GM13977 (cell line): ENCODE measurements around the gene AUTS2.

ENCODE experiments used
- DNase-seq: peaks from one replicate; pipeline ENCODE4 v3.0.0; 2012; ENCODE audit warnings: low spot score
- in situ Hi-C: fragments of 300-500 bp; cut with MboI; formaldehyde crosslinking; loops from one replicate; pipeline ENCODE4 v1.12.0; 2022; ENCODE audit warnings: low sequenced_read_pairs, low pct_unique_long_range_greater_than_20kb, mixed read lengths, inconsistent platforms; ENCODE audit not compliant: unreplicated experiment
- TF ChIP-seq, protein P1 (sequence below): IDR thresholded peaks from 2 replicates; pipeline ENCODE4 v1.5.1; 2012; ENCODE audit warnings: mild to moderate bottlenecking, control low read depth; ENCODE audit not compliant: insufficient read depth; ENCODE audit errors: extremely low read depth, missing control alignments

The AUTS2 gene

DNA sequence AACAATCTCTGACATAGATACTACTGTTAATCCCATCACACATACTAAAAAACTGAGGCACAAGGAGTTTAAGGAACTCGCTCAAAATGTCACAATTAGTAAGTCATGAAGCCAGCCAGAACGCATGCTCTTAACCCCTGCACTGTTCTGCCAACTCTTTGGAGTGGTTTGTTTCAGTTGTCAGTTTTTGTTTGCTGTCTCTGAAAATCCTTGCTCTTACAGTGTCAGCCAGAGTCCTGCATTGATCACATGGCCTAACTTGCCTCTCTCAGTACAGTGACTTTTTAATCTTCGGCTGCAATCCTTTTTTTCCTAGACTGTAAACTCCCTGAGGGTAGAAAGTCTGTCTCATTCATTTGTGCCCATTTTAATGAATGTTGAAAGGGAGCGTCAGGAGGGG, 753.8 kb downstream of the AUTS2 start:
- TF ChIP-seq, protein P1, sequence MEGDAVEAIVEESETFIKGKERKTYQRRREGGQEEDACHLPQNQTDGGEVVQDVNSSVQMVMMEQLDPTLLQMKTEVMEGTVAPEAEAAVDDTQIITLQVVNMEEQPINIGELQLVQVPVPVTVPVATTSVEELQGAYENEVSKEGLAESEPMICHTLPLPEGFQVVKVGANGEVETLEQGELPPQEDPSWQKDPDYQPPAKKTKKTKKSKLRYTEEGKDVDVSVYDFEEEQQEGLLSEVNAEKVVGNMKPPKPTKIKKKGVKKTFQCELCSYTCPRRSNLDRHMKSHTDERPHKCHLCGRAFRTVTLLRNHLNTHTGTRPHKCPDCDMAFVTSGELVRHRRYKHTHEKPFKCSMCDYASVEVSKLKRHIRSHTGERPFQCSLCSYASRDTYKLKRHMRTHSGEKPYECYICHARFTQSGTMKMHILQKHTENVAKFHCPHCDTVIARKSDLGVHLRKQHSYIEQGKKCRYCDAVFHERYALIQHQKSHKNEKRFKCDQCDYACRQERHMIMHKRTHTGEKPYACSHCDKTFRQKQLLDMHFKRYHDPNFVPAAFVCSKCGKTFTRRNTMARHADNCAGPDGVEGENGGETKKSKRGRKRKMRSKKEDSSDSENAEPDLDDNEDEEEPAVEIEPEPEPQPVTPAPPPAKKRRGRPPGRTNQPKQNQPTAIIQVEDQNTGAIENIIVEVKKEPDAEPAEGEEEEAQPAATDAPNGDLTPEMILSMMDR, result no peak
- no peak for DNase-seq
- in situ Hi-C loops, result no loop called here

DNA sequence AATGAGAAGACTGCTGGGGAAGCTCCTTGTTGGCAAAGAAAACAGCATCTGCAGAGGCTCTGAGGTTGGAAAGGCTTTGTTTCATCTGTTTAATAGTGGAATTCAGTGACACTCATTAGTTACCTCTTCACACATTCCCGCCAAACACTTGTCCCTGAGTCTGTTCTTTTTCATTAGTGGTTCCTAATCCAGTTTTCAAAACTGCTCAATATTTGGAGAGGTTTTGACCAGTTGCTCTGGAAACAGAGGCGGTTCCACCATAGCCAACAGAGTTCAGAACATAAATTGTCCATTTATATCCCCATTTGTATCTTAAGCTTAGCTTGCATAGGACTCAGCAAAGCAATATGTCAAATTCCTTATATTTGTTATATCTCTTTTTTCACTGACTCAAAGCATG, 754.6 kb downstream of the AUTS2 start:
- DNase-seq, result no peak
- in situ Hi-C loops, result no loop called here
- TF ChIP-seq, protein P1, result no peak

DNA sequence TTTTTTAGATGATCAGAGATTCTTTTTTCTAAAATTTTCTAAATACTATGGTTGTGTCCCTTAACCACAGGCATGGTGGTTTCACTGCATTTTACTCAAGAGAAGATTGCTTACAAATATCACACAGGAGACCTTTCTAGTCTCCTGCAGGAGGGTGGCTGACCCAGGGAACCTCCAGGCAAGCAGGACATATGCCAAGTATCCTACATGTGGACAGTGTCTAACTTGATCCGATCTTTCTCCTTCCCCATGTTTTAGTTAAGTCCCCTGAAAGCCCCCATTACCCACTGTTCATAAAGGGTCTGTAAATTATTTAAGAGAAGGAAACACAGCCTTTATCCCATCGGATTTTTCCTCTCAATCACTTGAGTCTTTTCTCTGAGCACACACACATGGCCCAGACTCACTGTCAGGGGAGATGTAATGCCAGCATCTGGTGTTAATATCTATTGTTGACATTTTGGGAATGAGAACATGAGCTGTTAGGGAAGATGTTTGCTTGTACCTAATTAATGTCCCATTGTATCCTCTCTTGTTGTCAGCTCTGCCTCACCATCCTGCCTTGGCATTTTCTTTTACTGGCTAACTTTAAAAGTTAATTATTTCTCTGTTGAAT, 755.2 kb downstream of the AUTS2 start:
- in situ Hi-C loops, result no loop called here
- TF ChIP-seq, protein P1, result no peak
- no peak for DNase-seq

DNA sequence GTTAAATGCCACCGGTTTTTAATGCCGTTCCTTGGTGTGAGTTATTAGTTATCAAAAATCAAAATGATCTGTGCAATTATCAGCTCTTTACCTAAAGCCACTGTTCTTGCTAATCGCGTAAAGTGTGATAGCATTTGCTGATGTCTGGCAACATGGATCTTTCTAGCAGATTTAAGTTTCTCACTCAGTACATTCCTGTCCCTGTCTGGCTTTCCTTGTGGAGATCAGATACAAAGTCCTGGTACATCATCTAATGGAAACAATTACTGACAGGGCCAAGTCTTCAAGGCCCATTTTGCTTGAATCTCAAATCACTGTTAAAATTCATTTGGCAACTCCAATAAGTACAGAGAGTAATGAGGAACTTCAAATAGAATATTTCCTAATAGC, 755.7 kb downstream of the AUTS2 start:
- DNase-seq, result no peak
- in situ Hi-C loops, result no loop called here
- TF ChIP-seq, protein P1, result no peak

DNA sequence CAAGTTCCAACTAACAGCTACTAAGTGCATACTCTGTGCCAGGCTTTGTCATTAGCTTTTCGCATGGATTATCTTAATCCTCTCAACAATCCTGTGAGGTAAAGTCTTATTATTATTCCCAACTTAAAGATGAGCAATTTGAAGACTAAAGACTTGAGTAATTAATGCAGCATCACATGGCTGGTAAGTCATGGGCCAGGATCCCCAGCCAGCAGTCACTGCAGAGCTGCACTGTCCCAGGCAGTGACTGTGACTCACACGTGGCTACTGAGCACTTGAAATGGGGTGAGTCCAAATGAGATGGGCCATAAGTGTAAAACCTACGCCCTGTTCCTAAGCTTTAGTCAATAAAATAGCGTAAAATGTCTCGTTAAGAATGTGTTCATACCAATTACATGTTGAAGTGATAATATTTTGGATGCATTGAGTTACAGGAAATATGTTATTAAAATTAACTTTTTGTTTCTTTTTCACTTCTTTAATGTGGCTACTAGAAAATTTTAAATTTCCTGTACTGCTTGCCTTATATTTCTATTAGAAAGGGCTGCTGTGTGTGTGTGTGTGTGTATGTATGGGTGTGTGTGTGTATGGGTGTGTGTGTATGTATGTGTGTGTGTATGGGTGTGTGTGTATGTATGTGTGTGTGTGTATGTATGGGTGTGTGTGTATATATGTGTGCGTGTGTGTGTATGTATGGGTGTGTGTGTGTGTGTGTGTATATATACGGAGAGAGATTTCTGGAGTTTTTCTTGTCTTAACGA, 756.3 kb downstream of the AUTS2 start:
- no peak for DNase-seq
- in situ Hi-C loops, result no loop called here
- TF ChIP-seq, protein P1, result no peak

DNA sequence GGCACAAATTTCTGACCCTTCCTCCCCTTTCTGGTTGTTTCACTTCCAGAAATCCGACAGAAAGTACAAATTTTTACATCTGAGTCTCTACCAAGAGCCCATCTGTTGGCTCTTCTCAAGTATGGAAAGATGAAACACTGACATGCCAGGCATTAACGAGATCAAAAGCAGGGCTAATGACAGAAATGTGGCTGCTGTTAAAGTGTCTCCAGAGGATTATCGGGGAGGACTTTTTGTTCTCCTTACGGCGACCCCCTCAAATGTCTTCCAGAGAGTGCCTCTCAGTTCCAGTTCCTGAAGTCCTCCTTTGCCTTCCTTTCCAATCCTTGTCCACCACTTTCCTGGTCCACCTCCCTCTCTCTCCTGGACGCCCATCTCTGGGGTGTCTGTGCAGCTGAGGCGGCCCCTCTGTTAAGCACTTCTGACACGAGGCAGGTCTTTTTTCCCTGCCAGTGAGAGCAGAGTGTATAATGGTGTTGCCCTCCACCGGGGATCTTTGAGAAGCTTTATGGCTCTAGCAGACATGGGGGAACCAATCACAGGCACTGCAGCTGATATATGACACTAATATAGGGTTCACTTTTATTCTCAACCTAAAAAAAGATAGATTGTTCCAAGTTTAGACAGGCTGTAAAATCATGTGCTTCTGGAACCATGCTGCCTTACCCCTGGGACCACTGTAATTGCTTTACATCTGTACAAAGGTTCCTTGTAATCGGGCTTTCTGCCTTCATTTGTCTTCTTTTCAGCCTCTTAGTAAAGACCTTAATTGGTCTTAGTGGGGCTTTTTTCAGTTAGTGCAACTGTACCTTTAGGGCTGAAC, 757.1 kb downstream of the AUTS2 start:
- in situ Hi-C loops, result no loop called here
- TF ChIP-seq, protein P1, result no peak
- DNase-seq, result no peak
